SJSA1 (cell line): ENCODE measurements around the gene SLC16A5. TPM values are rescaled to one million over a fixed set of nuclear protein-coding genes. Genes with fewer than 3 reads are reported as not detected.
A peak's percentile ranks its signal among the peaks of the same experiment; 100 is the strongest.
"Not testable (repeated sequence)": the region's sequence is repeated elsewhere in the genome, so short reads cannot be mapped to it uniquely, and the experiment has no call there.

ENCODE experiments used
- DNase-seq, 2 experiments: peaks; one replicate each; pipeline ENCODE4 v3.0.0-alpha.2; 2015 to 2020; ENCODE audit warnings: low spot score in 2 of 2, low read depth in 1 of 2
- H3K27ac ChIP-seq: fragments of 250-450 bp; sonication (Bioruptor Pico); 2 replicates; pipeline ENCODE4 v1.5.1; 2020; ENCODE audit warnings: mild to moderate bottlenecking, moderate library complexity
- H3K27me3 ChIP-seq: fragments of 250-450 bp; sonication (Bioruptor Pico); replicated peaks from 2 replicates; pipeline ENCODE4 v1.5.1; 2020; ENCODE audit warnings: mild to moderate bottlenecking, moderate library complexity
- H3K36me3 ChIP-seq: fragments of 250-450 bp; sonication (Bioruptor Pico); 2 replicates; pipeline ENCODE4 v1.5.1; 2020; ENCODE audit warnings: mild to moderate bottlenecking
- H3K4me1 ChIP-seq: fragments of 250-450 bp; sonication (Bioruptor Pico); replicated peaks from 2 replicates; pipeline ENCODE4 v1.6.1; 2021; ENCODE audit warnings: mild to moderate bottlenecking
- H3K4me3 ChIP-seq: fragments of 250-450 bp; sonication (Bioruptor Pico); 2 replicates; pipeline ENCODE4 v1.5.1; 2020; ENCODE audit warnings: mild to moderate bottlenecking
- H3K9me3 ChIP-seq: fragments of 250-450 bp; sonication (Bioruptor Pico); replicated peaks from 2 replicates; pipeline ENCODE4 v1.5.1; 2020; ENCODE audit warnings: mild to moderate bottlenecking
- total RNA-seq: library from RNA; depleted of rRNA; stranded (reverse); fragments of >200 nt; shearing (Covaris generic); gene quantifications from 2 replicates; pipeline ENCODE4 v1.2.3, GENCODE V29; 2014

SLC16A5 gene
- total RNA-seq, 1 experiment from 2014 or later, result 0.71 TPM

GRCh38 chr17:75118307-75118706, 30.6 kb downstream of the SLC16A5 start:
- no peak overlapping the region for H3K4me3 ChIP-seq
- H3K27ac ChIP-seq, result no peak overlapping the region
- no peaks in the 10 kb centered on the region for H3K27me3 ChIP-seq
- H3K4me1 ChIP-seq, result peaks cover 11% of the 10 kb centered on the region
- DNase-seq, result no peak
- H3K9me3 ChIP-seq, result no peaks in the 10 kb centered on the region
- H3K36me3 ChIP-seq, result peaks cover 55% of the 10 kb centered on the region

- DNase-seq, result peak; percentile 93 to 98
- H3K27ac ChIP-seq, result peak overlapping the region; percentile 75
- H3K4me3 ChIP-seq, result no peak overlapping the region
- H3K27me3 ChIP-seq, result no peaks in the 10 kb centered on the region
- H3K4me1 ChIP-seq, result peaks cover 27% of the 10 kb centered on the region
- peaks cover 49% of the 10 kb centered on the region for H3K36me3 ChIP-seq
- H3K9me3 ChIP-seq, result no peaks in the 10 kb centered on the region
Measured at GRCh38 chr17:75124041-75124818, 36.5 kb downstream of the SLC16A5 start.

- DNase-seq, result no peak
- H3K36me3 ChIP-seq, result peaks cover 53% of the 10 kb centered on the region
- no peak overlapping the region for H3K4me3 ChIP-seq
- H3K4me1 ChIP-seq, result peaks cover 27% of the 10 kb centered on the region
- H3K27me3 ChIP-seq, result no peaks in the 10 kb centered on the region
- H3K27ac ChIP-seq, result peak overlapping the region; percentile 75
- no peaks in the 10 kb centered on the region for H3K9me3 ChIP-seq
Measured at GRCh38 chr17:75124819-75125162, 37.0 kb downstream of the SLC16A5 start.

GRCh38 chr17:75125984-75126383, 38.2 kb downstream of the SLC16A5 start:
- Histone ChIP-seq H3K27ac (no peak overlapping the region), H3K36me3 (peaks cover 61% of the 10 kb centered on the region), H3K9me3 (no peaks in the 10 kb centered on the region)

GRCh38 chr17:75126954-75127353, 39.2 kb downstream of the SLC16A5 start:
- DNase-seq, result no peak
- Histone ChIP-seq H3K27me3 (no peaks in the 10 kb centered on the region), H3K9me3 (no peaks in the 10 kb centered on the region), H3K27ac (no peak overlapping the region), H3K36me3 (peaks cover 59% of the 10 kb centered on the region), H3K4me1 (peaks cover 43% of the 10 kb centered on the region), H3K4me3 (no peak overlapping the region)

More at GRCh38 chr17:75125984-75126383, 38.2 kb downstream of the SLC16A5 start:
- Histone ChIP-seq H3K4me3 (no peak overlapping the region), H3K27me3 (no peaks in the 10 kb centered on the region), H3K4me1 (peaks cover 37% of the 10 kb centered on the region)
- DNase-seq, result no peak

- not testable (repeated sequence) for H3K4me3 ChIP-seq, H3K27me3 ChIP-seq, H3K27ac ChIP-seq, DNase-seq, H3K9me3 ChIP-seq
- peaks cover 65% of the 10 kb centered on the region for H3K36me3 ChIP-seq
- peaks cover 49% of the 10 kb centered on the region for H3K4me1 ChIP-seq
Measured at GRCh38 chr17:75127936-75128335, 40.2 kb downstream of the SLC16A5 start.

GRCh38 chr17:75128694-75129505, 41.1 kb downstream of the SLC16A5 start:
- no peaks in the 10 kb centered on the region for H3K9me3 ChIP-seq
- H3K27me3 ChIP-seq, result no peaks in the 10 kb centered on the region
- peaks cover 45% of the 10 kb centered on the region for H3K4me1 ChIP-seq
- peaks cover 61% of the 10 kb centered on the region for H3K36me3 ChIP-seq
- H3K4me3 ChIP-seq, result no peak overlapping the region
- no peak overlapping the region for H3K27ac ChIP-seq
- no peak for DNase-seq

GRCh38 chr17:75129576-75129975, 41.8 kb downstream of the SLC16A5 start:
- H3K27ac ChIP-seq, result no peak overlapping the region
- H3K4me1 ChIP-seq, result peaks cover 38% of the 10 kb centered on the region
- peaks cover 65% of the 10 kb centered on the region for H3K36me3 ChIP-seq
- DNase-seq, result no peak
- no peaks in the 10 kb centered on the region for H3K27me3 ChIP-seq
- no peak overlapping the region for H3K4me3 ChIP-seq
- no peaks in the 10 kb centered on the region for H3K9me3 ChIP-seq

- Histone ChIP-seq H3K27ac (no peak overlapping the region), H3K4me1 (peaks cover 32% of the 10 kb centered on the region)
- no peak for DNase-seq
Measured at GRCh38 chr17:75130059-75130631, 42.4 kb downstream of the SLC16A5 start.

GRCh38 chr17:75130632-75131277, 43.0 kb downstream of the SLC16A5 start:
- Histone ChIP-seq H3K27ac (peak overlapping the region; percentile 71), H3K4me3 (peak overlapping the region; percentile 80), H3K4me1 (peaks cover 26% of the 10 kb centered on the region), H3K9me3 (no peaks in the 10 kb centered on the region), H3K36me3 (peaks cover 66% of the 10 kb centered on the region), H3K27me3 (no peaks in the 10 kb centered on the region)
- DNase-seq, result peak; percentile 80 to 87

More at GRCh38 chr17:75130059-75130631, 42.4 kb downstream of the SLC16A5 start:
- Histone ChIP-seq H3K36me3 (peaks cover 67% of the 10 kb centered on the region), H3K9me3 (no peaks in the 10 kb centered on the region), H3K27me3 (no peaks in the 10 kb centered on the region), H3K4me3 (peak overlapping the region; percentile 80)

GRCh38 chr17:75131278-75132017, 43.7 kb downstream of the SLC16A5 start, which contains the start of gene NT5C:
NT5C (minus strand) TSS chr17:75131742; CDS start chr17:75131707, 35 bp downstream.
- peaks cover 66% of the 10 kb centered on the region for H3K36me3 ChIP-seq
- H3K4me1 ChIP-seq, result peaks cover 22% of the 10 kb centered on the region
- no peaks in the 10 kb centered on the region for H3K27me3 ChIP-seq
- DNase-seq, result peak; percentile 91 to 96
- peak within 1 kb of the TSS; percentile 80 for H3K4me3 ChIP-seq
- H3K27ac ChIP-seq, result peak within 1 kb of the TSS; percentile 71
- no peaks in the 10 kb centered on the region for H3K9me3 ChIP-seq

GRCh38 chr17:75132018-75133000, 44.6 kb downstream of the SLC16A5 start:
- peaks cover 72% of the 10 kb centered on the region for H3K36me3 ChIP-seq
- not testable (repeated sequence) for H3K9me3 ChIP-seq, DNase-seq, H3K27me3 ChIP-seq
- H3K4me1 ChIP-seq, result peaks cover 22% of the 10 kb centered on the region
- peak overlapping the region; percentile 71 for H3K27ac ChIP-seq
- H3K4me3 ChIP-seq, result peak overlapping the region; percentile 80
